GM20431 (cell line): ENCODE results near the gene RFK.
"Not testable (repeated sequence)": the region's sequence is repeated elsewhere in the genome, so short reads cannot be mapped to it uniquely, and the experiment has no call there.

Source experiments
- in situ Hi-C: fragments of 300-500 bp; cut with MseI, MboI; formaldehyde crosslinking; loops from one replicate; pipeline ENCODE4 v1.15.0; 2020; ENCODE audit warnings: low sequenced_read_pairs; ENCODE audit not compliant: unreplicated experiment

RFK gene

DNA sequence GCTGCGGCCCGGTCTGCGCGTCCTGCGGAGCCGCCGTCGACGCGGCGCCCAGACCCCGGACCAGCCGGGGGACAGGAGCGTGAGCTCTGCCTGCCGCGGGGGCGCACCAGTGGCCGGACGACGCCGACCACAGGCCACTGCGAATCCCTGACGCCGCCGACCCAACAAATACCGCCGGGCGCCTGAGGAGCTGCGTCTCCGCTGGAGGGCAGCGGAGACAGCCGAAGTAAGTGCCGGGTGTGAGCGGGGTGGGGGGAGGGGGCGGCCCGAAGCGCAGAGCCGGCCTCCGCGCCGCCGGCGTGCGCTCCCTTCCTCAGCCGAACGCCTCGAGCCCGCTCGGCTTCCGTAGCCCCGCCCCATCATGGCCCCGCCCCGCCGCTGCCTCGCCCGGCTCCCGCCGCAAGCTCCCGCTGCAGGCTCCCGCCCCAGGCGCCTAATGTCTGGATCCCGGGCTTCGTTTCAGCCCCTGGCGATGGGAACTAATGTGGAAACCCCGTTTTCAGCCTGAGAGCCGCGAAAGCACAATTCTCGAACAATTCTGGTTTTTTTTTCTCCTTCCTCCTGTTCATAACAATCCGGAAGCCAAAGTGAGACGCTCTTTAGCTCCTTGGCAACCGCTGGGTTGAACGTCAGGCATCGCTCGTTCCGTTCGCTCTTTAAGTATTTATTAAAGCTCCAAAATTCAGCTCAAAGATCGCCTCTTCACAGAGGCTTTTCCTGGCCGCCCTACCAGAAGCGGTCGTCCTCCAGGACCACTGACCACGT, at the start of gene RFK:
Gene RFK, minus strand, starts transcription at position 232 of the 765 bp plus-strand sequence. CDS start 255 bp downstream, outside the sequence.
- in situ Hi-C loops: no loop called here

DNA sequence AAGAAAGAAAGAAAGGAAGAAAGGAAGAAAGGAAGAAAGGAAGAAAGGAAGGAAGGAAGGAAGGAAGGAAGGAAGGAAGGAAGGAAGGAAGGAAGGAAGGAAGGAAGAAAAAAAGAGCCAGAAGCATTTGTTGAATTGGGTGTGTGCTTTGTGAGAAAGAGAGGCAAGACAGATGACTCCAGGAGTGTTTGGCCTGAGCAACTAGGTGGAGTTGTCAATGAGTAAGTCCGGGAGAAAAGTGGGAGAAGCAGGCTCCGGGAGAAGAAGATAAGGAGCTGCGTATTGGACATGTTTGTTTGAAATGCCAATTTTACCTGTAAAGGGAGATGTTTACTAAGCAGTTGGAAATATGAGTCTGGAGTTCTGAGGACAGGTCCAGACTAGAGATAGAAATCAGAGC, 49.7 kb upstream of the RFK start:
- in situ Hi-C loops: no loop called here

DNA sequence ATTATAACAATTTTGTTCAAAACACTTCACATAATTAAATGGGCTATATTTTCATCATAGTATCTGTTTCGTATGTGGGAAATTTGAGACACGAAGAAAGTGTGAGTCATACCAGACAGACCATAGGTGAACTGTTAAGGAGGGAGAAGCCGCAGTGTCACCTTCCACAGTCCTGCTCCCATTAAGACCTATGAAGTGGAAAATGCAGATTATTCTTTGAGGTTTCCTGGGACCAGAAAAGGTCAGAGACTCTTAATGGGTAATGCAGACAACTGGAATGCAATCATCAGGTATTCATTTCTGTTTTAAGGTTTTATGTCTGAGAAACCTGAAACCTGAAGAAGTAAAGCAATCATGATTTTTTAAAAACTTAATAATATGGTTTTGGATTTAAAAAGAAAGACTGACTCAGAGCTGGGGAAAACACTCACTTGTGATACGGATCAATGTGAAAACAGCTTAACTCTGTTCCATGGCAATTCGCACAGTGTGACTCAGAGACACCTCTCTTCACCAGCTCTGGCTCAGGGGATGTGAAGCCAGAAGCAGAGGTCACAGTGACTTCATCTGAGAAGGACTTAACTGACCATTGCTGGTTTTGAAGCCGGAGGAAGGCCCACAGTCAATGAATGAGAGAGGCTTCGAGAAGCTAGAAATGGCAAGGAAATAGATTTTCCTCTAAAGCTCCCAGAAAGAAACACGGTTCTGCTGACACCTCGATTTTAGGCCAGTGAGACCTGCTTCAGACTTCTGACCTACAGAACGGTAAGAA, 47.5 kb upstream of the RFK start:
- in situ Hi-C loops: no loop called here

DNA sequence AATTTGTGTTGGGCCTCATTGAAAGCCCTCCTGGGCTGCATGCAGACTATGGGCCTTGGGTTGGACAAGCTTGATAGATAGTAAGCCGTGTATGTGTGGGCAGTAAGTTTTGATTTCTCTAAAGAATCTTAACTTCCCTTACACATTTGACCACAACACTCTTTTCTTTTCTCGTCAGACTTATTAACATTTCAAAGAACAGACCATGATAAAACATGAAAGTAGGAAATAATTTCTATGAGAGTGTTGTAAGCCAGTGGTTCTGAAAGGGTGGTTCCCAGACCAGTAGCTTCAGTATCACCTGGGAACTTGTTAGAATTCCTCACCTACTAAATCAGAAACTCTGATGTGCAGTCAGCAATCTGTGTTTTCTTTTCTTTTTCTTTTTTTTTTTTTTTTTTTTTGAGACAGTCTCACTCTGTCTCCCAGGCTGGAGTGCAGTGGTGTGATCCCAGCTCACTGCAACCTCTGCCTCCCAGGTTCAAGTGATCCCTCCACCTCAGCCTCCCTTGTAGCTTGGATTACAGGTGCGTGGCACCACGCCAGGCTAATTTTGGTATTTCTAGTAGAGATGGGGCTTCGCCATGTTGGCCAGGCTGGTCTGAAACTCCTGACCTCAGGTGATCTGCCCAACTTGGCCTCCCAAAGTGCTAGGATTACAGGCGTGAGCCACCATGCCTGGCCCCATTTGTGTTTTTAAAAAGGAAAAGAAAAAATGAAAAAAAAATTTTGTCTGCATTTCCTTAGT, 44.8 kb upstream of the RFK start:
- in situ Hi-C loops: no loop called here

DNA sequence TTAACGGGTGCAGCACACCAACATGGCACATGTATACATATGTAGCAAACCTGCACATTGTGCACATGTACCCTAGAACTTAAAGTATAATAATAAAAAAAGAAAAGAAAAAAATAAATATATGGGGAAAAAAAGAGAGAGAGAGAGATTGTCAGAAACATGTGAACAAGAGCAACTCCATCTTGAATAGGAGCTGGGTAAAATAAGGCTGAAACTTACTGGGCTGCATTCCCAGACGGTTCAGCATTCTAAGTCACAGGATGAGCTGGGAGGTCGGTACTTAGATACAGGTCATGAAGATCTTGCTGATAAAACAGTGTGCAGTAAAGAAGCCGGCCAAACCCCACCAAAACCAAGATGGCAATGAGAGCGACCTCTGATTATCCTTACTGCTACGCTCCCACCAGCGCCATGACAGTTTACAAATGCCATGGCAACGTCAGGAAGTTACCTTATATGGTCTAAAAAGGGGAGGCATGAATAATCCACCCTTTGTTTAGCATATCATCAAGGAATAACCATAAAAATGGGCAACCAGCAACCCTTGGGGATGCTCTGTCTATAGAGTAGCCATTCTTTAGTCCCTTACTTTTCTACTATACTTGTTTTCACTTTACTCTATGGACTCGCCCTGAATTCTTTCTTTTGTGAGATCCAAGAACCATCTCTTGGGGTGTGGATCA, 42.9 kb upstream of the RFK start:
- in situ Hi-C loops: not testable (repeated sequence)

DNA sequence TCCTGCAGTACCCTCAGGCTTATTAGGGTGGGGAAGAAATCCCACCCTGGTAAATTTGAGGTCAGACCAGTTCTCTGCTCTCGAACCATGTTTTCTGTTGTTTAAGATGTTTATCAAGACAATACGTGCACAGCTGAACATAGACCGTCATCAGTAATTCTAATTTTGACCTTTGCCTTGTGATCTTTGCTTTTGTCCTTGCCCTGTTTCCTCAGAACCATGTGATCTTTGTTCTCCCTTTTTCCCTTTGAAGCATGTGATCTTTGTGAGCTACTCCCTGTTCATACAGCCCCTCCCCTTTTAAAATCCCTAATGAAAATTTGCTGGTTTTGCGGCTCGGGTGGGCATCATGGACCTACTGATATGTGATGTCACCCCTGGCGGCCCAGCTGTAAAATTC, 40.7 kb upstream of the RFK start:
- in situ Hi-C loops: not testable (repeated sequence)

DNA sequence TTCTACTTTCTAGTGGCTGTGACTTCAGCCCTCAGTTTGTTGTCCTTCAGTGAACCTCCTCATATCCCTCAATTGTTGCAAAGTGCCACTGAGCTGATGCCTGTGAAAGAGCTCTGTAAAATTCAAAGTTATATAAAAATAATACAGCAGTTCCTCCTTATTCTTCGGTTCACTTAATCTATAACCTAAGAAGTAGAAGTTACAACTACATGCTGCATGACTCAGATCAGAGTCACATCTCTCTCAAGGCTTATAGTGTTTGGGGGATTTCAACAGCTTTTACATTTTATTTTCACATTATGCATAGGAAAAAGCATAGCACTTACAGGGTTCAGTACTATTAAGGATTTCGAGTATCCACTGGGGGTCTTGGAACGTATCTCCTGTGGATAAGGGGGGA, 39.6 kb upstream of the RFK start:
- in situ Hi-C loops: no loop called here

DNA sequence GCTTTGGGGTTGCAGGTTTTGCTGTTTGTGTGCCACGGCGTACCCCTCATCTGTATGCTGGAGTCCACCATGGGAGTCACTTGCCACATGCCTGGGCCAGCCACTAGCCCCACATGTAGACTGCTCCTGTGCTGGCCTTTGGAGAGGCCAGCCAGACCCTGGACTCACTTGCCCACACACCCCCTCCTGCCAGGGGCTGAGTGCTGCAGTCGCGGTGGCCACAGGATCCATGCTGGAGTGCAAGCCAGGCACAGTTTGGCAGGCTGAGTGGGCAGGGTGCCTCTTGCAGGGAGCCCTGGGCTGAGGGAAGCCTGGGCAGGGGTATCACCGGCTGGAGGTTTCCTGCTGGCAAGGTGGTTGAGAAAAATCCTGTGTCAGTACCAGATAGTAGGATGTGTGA, 39.2 kb upstream of the RFK start:
- in situ Hi-C loops: no loop called here

DNA sequence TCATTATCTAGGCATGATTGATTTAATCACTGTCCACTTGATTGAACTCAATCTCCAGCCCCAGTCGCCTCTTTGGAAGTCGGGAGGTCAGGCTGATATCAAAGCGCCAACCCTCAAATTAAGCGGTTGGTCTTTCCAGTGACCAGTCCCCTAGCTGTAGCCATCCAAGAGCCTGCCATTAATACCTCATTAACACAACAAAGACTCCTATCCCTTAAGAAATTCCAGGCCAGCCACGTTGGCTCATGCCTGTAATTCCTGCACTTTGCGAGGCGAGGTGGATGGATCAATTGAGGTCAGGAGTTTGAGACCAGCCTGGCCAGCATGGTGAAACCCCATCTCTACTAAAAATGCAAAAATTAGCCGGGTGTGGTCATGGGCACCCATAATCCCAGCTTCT, 37.4 kb upstream of the RFK start:
- in situ Hi-C loops: no loop called here

DNA sequence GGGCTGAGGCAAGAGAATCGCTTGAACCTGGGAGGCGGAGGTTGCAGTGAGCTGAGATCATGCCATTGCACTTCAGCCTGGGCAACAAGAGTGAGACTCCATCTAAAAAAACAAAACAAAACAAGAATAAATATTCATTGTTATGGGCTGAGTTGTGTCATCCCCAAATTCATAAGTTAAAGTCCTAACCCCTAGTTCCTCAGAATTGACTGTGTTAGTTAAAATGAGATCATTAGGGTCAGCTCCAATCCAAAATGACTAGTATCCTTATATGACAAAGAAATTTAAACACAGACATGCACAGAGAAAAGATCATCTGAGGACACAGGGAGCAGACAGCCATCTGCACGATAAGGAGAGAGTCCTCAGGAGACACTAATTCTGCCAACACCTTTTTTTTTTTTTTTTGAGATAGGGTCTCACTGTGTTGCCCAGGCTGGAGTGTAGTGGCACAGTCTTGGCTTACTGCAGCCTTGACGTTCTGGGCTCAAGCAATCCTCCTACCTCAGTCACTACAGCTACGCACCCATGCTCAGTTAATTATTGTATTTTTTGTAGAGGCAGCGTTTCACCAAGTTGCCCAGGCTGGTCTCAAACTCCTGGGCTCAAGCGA, 32.7 kb upstream of the RFK start:
- in situ Hi-C loops: no loop called here

DNA sequence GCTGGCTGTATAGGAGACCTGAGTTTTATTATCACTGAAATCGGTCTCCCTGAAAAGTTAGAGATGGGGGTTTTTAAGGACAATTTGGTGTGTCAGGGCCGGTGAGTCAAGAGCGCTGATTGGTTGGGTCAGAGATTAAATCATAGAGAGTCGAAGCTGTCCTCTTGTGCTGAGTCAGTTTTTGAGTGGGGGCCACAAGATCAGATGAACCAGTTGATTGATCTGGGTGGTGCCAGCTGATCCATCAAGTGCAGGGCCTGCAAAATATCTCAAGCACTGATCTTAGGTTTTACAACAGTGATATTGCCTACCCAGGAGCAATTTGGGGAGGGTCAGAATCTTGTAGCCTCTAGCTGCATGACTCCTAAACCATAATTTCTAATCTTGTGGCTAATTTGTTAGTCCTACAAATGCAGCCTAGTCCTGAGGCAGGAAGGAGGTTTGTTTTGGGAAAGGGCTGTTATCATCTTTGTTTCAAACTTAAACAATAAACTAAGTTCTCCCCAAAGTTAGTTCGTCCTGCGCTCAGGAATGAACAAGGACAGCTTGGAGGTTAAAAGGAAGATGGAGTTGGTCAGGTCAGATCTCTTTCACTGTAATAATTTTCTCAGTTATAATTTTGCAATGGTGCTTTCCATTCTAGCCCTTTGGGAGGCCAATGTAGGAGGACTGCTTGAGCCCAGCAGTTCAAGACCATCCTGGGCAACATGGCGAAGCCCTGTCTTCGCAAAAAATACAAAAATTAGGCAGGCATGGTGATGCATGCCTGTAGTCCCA, 31.6 kb upstream of the RFK start:
- in situ Hi-C loops: no loop called here

DNA sequence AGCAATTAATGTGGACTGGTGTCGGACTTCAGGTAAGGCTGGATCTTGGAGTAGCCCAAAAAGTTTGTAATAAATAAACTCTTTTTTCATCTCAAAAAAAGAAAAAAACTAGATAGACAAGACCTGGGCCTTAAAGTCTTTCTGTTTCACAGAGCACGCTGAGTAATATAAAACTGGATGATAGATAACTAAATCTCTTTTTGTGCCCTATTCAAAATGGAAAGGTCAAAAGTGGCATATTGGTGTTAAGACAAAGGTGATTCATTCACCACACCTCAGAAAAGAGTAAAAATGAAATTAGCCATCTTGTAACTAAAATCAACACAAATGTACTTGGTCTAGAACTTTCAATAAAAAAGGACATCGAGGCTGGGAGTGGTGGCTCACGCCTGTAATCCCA, 30.3 kb upstream of the RFK start:
- in situ Hi-C loops: no loop called here

DNA sequence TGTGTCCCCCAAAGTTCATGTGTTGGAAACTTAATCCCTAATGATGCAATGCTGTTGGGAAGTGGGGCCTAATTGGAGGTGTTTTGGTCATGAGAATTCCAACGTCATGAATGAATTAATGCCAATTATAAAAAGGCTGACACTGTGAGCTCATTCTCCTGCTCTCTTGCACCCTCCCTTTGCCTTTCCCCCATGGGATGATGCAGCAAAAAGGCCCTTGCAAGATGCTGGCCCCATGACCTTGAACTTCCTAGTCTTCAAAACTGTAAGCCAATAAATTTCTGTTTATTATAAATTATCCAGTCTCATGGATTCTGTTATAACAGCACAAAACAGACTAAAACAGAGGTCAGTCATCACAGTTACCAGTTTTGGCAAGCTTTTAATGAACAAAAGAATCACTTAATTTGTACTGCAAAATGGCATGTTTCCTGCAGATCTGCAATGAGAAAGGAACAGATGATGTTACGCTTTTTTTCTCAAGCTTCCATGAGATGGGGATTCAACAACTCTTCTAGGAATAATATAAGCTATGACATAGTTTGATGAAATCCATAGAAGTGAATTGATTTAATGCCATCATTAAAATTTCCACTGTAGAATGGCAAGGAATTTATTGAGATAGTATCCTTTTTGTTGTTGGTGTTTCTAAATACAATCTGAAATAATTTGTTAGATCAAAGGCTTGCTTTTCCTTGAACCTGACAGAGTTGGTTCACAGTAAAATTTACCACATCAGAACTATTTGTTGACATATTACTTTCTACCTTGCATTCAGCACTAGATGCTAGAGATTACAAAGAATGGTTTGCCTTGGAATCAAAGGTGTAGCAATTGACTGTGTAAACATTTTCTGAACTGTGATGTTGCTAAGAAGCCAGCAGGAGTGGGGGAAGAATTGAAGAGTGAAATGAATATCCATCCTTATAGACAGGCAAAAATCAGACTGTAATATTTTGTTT, 29.3 kb upstream of the RFK start:
- in situ Hi-C loops: no loop called here

DNA sequence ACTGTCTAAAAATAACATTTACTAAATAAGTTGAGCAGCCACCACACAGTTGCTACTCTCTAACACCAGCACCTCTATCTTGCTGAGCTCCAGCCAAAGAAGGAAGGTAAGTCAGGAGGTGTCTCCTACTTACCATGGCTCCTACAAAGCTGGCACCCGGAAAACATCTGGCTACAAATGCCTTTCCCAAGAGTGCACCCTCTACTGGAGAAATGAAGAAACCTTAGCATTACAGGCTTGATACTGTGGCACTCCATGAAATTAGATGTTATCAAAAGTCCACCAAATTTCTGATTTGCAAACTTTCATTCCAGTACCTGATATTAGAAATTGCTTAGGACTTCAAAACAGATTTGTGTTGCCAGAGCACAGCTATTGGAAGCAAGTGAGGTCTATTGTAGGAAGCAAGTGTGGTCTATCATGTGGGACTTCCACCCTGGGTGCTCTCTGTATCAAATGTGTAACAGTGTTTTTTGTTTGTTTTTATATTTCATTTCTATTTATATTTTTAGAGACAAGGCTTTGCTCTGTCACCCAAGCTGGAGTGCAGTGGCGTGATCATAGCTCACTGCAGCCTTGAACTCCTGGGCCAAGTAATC, 25.7 kb upstream of the RFK start:
- in situ Hi-C loops: no loop called here

DNA sequence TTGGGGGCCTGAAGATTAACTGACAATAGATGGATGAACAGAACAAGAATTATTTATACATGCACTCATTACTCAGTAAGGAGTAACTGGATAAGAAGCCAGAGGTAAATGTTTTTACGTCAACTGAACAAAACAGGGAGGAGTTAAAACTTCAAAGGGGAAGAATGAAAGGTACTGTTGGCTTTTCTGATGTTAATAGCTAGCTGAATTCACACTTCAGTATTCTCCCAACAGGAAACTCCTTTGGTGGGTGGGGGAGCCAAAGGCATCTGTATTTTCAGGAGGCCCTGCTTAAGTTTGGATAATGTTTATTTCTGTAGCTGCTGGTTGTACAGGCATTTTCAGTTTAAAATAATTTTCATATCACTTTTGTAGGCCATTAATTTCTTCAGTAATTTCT, 23.2 kb upstream of the RFK start:
- in situ Hi-C loops: no loop called here

DNA sequence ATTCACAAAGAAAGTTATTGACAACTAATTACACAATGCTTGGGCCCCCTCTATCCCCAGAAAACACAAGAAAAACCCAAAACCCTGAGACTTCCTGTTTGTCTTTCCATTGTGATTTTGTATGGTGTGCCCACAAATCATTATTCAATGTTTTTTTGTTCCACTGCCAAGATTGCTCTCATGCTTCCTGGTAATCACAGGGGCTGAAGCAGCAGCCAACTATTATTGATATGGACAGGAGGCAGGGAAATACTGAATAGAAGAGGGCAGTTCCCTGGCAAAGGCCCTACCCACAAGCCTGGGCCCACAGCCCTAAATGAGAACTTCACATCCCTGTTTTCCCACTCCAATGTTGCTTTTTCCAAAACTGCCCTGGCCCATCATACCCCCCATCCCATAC, 21.5 kb upstream of the RFK start:
- in situ Hi-C loops: no loop called here

DNA sequence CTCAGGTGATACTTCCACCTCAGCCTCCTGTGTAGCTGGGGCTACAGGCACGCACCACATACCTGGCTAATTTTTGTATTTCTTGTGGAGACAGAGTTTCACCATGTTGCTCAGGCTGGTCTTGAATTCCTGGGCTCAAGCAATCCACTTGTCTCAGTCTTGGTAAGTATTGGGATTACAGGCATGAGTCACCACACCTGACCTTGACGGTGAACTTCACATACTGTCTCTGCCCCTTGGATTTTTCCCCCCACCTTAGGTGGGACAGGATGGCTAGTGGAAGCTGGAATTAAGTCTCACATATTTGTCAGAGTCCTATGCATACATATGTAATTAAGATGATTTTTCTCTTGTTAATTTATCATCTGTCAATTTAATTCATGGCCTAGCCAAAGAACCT, 20.9 kb upstream of the RFK start:
- in situ Hi-C loops: no loop called here

DNA sequence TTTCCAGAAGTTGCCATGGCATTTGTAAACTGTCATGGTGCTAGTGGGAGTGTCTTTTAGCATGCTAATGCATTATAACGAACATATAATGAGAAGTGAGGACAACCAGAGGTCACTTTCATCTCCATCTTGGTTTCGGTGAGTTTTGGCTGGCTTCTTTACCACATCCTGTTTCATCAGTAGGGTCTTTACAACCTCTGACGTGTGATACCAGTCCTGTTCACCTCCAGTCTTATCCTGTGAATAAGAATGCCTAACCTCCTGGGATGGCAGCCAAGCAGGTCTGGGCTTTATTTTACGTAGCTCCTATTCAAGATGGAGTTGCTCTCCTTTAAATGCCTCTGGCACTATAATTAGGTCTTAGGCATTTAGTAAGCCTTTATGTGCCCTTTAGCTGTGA, 20.4 kb upstream of the RFK start:
- in situ Hi-C loops: no loop called here
